ENCODE data around the gene PRKAR1B. TPM values are rescaled to one million over a fixed set of nuclear protein-coding genes. Genes with fewer than 3 reads are reported as not detected.
A peak's percentile ranks its signal among the peaks of the same experiment; 100 is the strongest.
"Not testable (repeated sequence)": the region's sequence is repeated elsewhere in the genome, so short reads cannot be mapped to it uniquely, and the experiment has no call there.

PRKAR1B gene
- total and polyA plus RNA-seq, 9 donors, result 14.3 to 49.0 (median 34.0) TPM

DNA sequence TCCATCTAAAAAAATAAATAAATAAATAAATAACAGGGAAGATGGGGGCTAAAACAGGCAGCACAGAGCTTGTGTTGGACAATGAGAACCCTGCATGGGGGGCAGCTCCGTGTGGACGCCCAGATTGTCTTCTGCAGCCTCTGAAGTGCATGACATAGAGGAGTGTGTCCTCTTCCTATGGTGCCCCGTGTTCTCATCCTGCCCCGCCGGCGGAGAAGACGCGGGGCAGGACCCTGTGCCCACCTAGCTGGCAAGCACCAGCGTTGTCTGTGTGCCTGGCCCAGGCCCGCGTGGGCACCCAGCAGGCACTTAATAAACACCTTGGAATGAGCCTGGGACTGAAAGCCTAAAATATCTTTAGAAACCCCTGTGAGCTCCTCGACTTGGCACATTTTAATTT, 89.3 kb downstream of the PRKAR1B start:
- H3K4me1 ChIP-seq (ENCODE audit: insufficient read depth), result no peaks in the 10 kb centered on the region
- no peak for TF ChIP-seq POLR2A (IDR thresholded peaks at IDR 0.05)
- TF ChIP-seq, protein P1, sequence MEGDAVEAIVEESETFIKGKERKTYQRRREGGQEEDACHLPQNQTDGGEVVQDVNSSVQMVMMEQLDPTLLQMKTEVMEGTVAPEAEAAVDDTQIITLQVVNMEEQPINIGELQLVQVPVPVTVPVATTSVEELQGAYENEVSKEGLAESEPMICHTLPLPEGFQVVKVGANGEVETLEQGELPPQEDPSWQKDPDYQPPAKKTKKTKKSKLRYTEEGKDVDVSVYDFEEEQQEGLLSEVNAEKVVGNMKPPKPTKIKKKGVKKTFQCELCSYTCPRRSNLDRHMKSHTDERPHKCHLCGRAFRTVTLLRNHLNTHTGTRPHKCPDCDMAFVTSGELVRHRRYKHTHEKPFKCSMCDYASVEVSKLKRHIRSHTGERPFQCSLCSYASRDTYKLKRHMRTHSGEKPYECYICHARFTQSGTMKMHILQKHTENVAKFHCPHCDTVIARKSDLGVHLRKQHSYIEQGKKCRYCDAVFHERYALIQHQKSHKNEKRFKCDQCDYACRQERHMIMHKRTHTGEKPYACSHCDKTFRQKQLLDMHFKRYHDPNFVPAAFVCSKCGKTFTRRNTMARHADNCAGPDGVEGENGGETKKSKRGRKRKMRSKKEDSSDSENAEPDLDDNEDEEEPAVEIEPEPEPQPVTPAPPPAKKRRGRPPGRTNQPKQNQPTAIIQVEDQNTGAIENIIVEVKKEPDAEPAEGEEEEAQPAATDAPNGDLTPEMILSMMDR (IDR thresholded peaks at IDR 0.05), result no peak
- TF ChIP-seq EP300 (IDR thresholded peaks at IDR 0.05), result no peak
- no peak overlapping the region for H3K4me3 ChIP-seq
- H3K36me3 ChIP-seq, result no peaks in the 10 kb centered on the region
- intact Hi-C loops (cut with DNase I), result no loop called here
- H3K27me3 ChIP-seq, result no peaks in the 10 kb centered on the region
- WGBS, 3 donors, result 93 to 97% (median 94%) methylated on average over 12 of the region's 12 CpGs
- DNase-seq, result peak in 1 of 5 donors; percentile 12
- H3K9me3 ChIP-seq, result no peaks in the 10 kb centered on the region
- no peak overlapping the region for H3K27ac ChIP-seq

DNA sequence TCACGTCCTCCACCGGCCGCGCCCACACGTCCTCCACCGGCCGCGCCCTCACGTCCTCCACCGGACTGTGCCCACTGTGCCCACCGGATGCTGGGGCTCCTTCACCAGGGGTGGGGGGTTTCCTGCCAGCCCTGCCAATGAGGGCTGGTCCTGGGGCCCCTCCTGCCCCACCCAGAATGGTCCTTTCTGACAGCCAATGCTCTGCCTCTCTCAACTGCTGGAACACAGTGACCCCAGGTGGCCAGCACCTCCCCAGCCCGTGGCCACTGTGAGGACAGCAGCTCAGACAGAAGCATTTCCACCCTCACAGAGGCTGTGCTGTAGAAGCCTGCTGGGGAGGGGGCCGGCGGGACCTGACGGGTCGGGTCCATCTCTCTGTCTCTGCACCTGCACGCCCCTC, 90.7 kb downstream of the PRKAR1B start:
- Histone ChIP-seq H3K27me3 (no peaks in the 10 kb centered on the region), H3K4me1 (ENCODE audit: insufficient read depth) (no peaks in the 10 kb centered on the region), H3K9me3 (no peaks in the 10 kb centered on the region), H3K36me3 (no peaks in the 10 kb centered on the region), H3K27ac (no peak overlapping the region), H3K4me3 (no peak overlapping the region)
- WGBS, 3 donors, result 92 to 94% (median 92%) methylated on average over 17 of the region's 17 CpGs
- DNase-seq, result peak in 1 of 5 donors; percentile 28
- TF ChIP-seq, protein P1 (IDR thresholded peaks at IDR 0.05), result no peak
- TF ChIP-seq POLR2A (IDR thresholded peaks at IDR 0.05) (no peak), EP300 (IDR thresholded peaks at IDR 0.05) (no peak)
- intact Hi-C loops (cut with DNase I), result no loop called here

DNA sequence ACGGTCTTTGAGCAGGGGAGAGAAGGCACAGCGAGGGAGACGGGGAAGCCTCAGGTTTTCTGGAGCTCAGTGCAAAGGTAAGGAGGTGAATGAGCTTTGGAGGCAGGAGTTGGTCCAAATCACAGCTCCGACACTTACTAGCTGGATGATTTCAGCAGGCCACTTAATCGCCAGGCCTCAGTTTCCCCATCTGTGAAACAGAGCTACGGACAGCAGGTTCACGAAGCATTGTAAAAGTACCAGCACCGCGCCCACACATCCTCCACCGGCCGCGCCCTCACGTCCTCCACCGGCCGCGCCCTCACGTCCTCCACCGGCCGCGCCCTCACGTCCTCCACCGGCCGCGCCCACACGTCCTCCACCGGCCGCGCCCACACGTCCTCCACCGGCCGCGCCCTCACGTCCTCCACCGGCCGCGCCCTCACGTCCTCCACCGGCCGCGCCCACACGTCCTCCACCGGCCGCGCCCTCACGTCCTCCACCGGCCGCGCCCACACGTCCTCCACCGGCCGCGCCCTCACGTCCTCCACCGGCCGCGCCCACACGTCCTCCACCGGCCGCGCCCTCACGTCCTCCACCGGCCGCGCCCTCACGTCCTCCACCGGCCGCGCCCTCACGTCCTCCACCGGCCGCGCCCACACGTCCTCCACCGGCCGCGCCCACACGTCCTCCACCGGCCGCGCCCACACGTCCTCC, 91.2 kb downstream of the PRKAR1B start:
- intact Hi-C loops (cut with DNase I), result not testable (repeated sequence)

DNA sequence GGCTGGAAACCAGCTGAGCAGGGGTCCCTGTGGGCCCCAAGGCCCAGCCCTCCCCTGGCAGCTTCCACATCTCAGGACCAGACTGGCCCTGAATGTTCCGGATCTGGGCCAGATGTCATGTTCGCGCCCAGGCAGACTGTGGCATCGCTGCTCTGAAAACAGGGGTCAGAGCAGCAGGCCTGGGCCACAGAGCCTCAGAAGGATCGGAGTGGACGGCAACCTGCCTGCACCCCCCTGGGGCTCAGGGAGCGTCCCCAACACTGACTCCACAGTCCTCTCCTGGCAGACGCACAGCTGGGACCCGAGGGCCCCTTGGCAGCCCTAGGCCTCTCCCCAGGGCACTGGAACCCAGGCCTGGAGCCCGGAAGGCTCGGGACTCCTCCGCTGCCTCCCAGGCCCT, 91.9 kb downstream of the PRKAR1B start:
- 79 to 95% (median 90%) methylated on average over 12 of the region's 12 CpGs for WGBS, 3 donors
- no peak overlapping the region for H3K27ac ChIP-seq
- no peaks in the 10 kb centered on the region for H3K9me3 ChIP-seq
- no peak overlapping the region for H3K4me3 ChIP-seq
- H3K27me3 ChIP-seq, result no peaks in the 10 kb centered on the region
- no peaks in the 10 kb centered on the region for H3K36me3 ChIP-seq
- H3K4me1 ChIP-seq (ENCODE audit: insufficient read depth), result no peaks in the 10 kb centered on the region
- peak in 1 of 5 donors; percentile 27 for DNase-seq
- intact Hi-C loops (cut with DNase I), result no loop called here
- TF ChIP-seq, protein P1 (IDR thresholded peaks at IDR 0.05), result no peak
- no peak for TF ChIP-seq POLR2A (IDR thresholded peaks at IDR 0.05)
- no peak for TF ChIP-seq EP300 (IDR thresholded peaks at IDR 0.05)

More for the DNA sequence above, 91.2 kb downstream of the PRKAR1B start:
- not testable (repeated sequence) for H3K9me3 ChIP-seq; H3K4me3 ChIP-seq; H3K27ac ChIP-seq; H3K36me3 ChIP-seq; H3K27me3 ChIP-seq; H3K4me1 ChIP-seq (ENCODE audit: insufficient read depth)
- 94 to 95% (median 95%) methylated on average over 28 to 77 of the region's 81 CpGs for WGBS, 3 donors
- peak in 1 of 5 donors; percentile 10 for DNase-seq

DNA sequence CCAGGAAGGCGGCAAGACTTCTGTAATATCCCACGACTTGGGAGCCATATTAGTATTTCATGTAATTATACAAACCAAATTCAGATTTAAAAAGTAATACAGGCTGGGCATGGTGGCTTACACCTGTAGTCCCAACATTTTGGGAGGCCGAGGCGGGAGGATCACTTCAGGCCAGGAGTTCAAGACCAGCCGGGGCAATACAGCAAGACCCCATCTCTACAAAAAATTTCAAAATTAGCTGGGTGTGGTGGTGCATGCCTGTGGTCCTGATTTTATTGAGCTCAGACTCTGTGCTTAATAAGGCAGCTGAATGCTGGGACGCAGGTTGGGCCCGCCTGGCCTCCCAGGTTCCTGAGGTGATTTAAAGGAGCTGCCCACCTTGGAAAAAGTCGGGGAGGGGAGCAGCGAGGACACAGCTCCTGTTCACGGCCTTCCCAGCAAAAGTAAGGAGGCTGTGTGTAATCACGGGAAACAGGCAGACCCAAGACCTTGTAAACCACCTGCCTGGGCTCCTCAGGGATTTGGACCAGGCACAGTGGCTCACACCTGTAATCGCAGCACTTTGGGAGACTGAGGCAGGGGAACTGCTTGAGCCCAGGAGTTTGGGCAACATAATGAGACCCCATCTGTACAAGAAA, 93.6 kb downstream of the PRKAR1B start:
- 94 to 97% (median 97%) methylated on average over 12 of the region's 12 CpGs for WGBS, 3 donors
- Histone ChIP-seq H3K4me1 (ENCODE audit: insufficient read depth) (peaks cover 4% of the 10 kb centered on the region), H3K27me3 (no peaks in the 10 kb centered on the region), H3K9me3 (no peaks in the 10 kb centered on the region), H3K4me3 (no peak overlapping the region), H3K36me3 (no peaks in the 10 kb centered on the region), H3K27ac (no peak overlapping the region)
- TF ChIP-seq POLR2A (IDR thresholded peaks at IDR 0.05), result no peak
- intact Hi-C loops (cut with DNase I), result no loop called here
- peak in 1 of 5 donors; percentile 15 for DNase-seq
